ENCODE measurements around the gene SMIM3.

- TF ChIP-seq CTCF (conservative IDR thresholded peaks at IDR 0.05; ENCODE audit: low read length): no peak
- TF ChIP-seq EZH2phosphoT487 (IDR thresholded peaks at IDR 0.05; ENCODE audit: borderline replicate concordance, low read depth, low read length): no peak
These were observed 10.9 kb downstream of the SMIM3 start for GRCh38 chr5:150789450-150789849.

All from OCI-LY7 (cell line).